CD4-positive, alpha-beta T cell (primary cell): ENCODE data around the gene ST3GAL3. TPM values are rescaled to one million over a fixed set of nuclear protein-coding genes. Genes with fewer than 3 reads are reported as not detected.

Source experiments
- ATAC-seq: fragments of 200-7000 bp; cut with Tn5 transposase; one replicate; pipeline ENCODE4 v1.10.0; 2022; ENCODE audit warnings: mild to moderate bottlenecking; ENCODE audit not compliant: poor library complexity
- CTCF ChIA-PET: fragments of 350-600 bp; sonication (Branson Sonifier 250); formaldehyde crosslinking; loops from one replicate; lab custom pipeline; 2021; ENCODE audit warnings: antibody characterized with exemption, inconsistent platforms; lab: Charles Lee
- POLR2A ChIA-PET: fragments of 350-600 bp; sonication (Branson Sonifier 250); formaldehyde crosslinking; loops from one replicate; lab custom pipeline; 2021; ENCODE audit warnings: antibody characterized with exemption, inconsistent platforms; lab: Charles Lee
- DNase-seq, 14 experiments: peaks; one replicate each; pipeline ENCODE4 v3.0.0-alpha.2; 2013 to 2020; ENCODE audit warnings: mixed read lengths in 2 of 14
- H3K27ac ChIP-seq, 2 donors: one replicate each; pipeline versions ENCODE4 v1.5.1 to v1.7.0; 2013; ENCODE audit warnings: low read length in 2 of 2, low read depth in 1 of 2, mild to moderate bottlenecking in 1 of 2
- H3K27me3 ChIP-seq, 2 experiments: 1 replicate in 1 of 2; 2 replicates in 1 of 2; pipeline versions ENCODE4 v1.6.1 to v1.7.0; 2013; ENCODE audit warnings: low read length in 2 of 2, control low read depth in 1 of 2, mild to moderate bottlenecking in 1 of 2, moderate library complexity in 1 of 2; ENCODE audit not compliant: insufficient read depth in 2 of 2, control insufficient read depth in 1 of 2
- H3K36me3 ChIP-seq: one replicate; pipeline ENCODE4 v1.6.1; 2013; ENCODE audit warnings: low read length, control low read depth; ENCODE audit not compliant: insufficient read depth
- H3K4me1 ChIP-seq: one replicate; pipeline ENCODE4 v1.6.1; 2013; ENCODE audit warnings: low read length, control low read depth; ENCODE audit not compliant: insufficient read depth
- H3K4me3 ChIP-seq: one replicate; pipeline ENCODE4 v1.5.1; 2013; ENCODE audit warnings: mild to moderate bottlenecking, low read length, moderate library complexity
- H3K9me3 ChIP-seq, 2 experiments: 1 replicate in 1 of 2; 2 replicates in 1 of 2; pipeline versions ENCODE4 v1.6.1 to v1.7.0; 2013; ENCODE audit warnings: low read length in 2 of 2, mild to moderate bottlenecking in 2 of 2, control low read depth in 1 of 2, moderate library complexity in 1 of 2; ENCODE audit not compliant: control insufficient read depth in 1 of 2, insufficient read depth in 1 of 2
- H3K27ac Mint-ChIP-seq: one replicate; pipeline ENCODE4 v1.8.0; 2020; ENCODE audit warnings: mixed read lengths
- H3K27me3 Mint-ChIP-seq: one replicate; pipeline ENCODE4 v1.8.0; 2021; ENCODE audit warnings: mixed read lengths
- H3K36me3 Mint-ChIP-seq: one replicate; pipeline ENCODE4 v1.8.0; 2021; ENCODE audit warnings: low read depth, mixed read lengths
- H3K4me1 Mint-ChIP-seq: one replicate; pipeline ENCODE4 v1.8.0; 2021; ENCODE audit warnings: low read depth, mixed read lengths
- H3K4me3 Mint-ChIP-seq: one replicate; pipeline ENCODE4 v1.8.0; 2020; ENCODE audit warnings: mild to moderate bottlenecking, mixed read lengths
- H3K9me3 Mint-ChIP-seq: one replicate; pipeline ENCODE4 v1.8.0; 2020; ENCODE audit warnings: mixed read lengths
- intact Hi-C, 2 experiments: fragments of 100-400 bp; cut with DNase I in 1 of 2; cut with micrococcal nuclease in 1 of 2; formaldehyde crosslinking; loops; one replicate each; pipeline versions ENCODE4 v1.15.1 to v1.9.0; 2023 to 2025; cut with DNase I, micrococcal nuclease
- total RNA-seq, 174 experiments: library from RNA in 2 of 174; stranded (reverse) in 2 of 174; gene quantifications; one replicate each; pipeline ENCODE4 v1.2.3 and lab custom pipeline; 2021 to 2026
- TF ChIP-seq, protein P1 (sequence below): fragments of 200-600 bp; IDR thresholded peaks from one replicate; pipeline ENCODE4 v1.8.0; 2022; ENCODE audit warnings: antibody characterized with exemption, mild to moderate bottlenecking

The ST3GAL3 gene
- total RNA-seq, 2 experiments from 2014 or later: 17.6 to 20.5 TPM

DNA sequence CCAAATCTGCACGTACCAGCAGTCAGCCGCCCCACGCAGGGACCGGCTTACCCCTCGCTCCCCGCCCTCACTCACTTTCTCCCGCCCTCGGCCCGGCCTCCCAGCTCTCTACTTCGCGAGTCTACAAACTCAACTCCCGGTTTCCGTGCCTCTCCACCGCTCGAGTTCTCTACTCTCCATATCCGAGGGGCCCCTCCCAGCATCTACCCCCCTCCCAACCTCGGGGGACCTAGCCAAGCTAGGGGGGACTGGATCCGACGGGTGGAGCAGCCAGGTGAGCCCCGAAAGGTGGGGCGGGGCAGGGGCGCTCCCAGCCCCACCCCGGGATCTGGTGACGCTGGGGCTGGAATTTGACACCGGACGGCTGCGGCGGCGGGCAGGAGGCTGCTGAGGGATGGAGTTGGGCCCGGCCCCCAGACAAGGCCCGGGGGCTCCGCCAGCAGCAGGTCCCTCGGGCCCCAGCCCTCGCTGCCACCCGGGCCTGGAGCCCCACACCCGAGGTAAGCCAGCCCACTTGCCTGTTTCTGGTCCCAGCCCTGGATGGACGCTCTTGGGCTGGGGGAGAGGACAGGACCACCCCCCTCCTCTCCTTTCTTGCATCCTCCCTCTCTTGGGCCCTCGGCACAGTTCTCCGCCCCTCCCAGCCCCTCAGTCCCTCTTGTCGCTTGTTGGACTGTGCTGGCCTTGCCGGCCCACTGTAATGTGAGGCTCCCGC, 226.2 kb downstream of the ST3GAL3 start, which contains the start of gene ARTN:
Gene ARTN, plus strand, starts transcription at position 416 of the 715 bp plus-strand sequence. CDS start 1,856 bp downstream, outside the sequence.
- intact Hi-C loops: loop anchor here (1.0 to 10.0 kb wide), 5 partner anchors 114 to 709 kb away; no protein-coding TSS in a partner anchor
- peaks cover 33% of the 10 kb centered on the region for H3K4me1 ChIP-seq
- CTCF ChIA-PET: interaction anchor here (1.9 to 3.3 kb wide), 4 partner anchors 13 to 170 kb away, joined by 6 to 24 read pairs (median 16); partner anchors contain the start of genes ATP6V0B and IPO13
- H3K36me3 Mint-ChIP-seq: no peaks in the 10 kb centered on the region
- peaks cover 35 to 41% of the 10 kb centered on the region in 2 experiments for H3K27me3 ChIP-seq
- H3K27me3 Mint-ChIP-seq: peaks cover 36% of the 10 kb centered on the region
- H3K27ac ChIP-seq: no peak within 1 kb of the TSS
- ATAC-seq (no peak), DNase-seq (no peak)
- no peak within 1 kb of the TSS for H3K27ac Mint-ChIP-seq
- TF ChIP-seq, protein P1, sequence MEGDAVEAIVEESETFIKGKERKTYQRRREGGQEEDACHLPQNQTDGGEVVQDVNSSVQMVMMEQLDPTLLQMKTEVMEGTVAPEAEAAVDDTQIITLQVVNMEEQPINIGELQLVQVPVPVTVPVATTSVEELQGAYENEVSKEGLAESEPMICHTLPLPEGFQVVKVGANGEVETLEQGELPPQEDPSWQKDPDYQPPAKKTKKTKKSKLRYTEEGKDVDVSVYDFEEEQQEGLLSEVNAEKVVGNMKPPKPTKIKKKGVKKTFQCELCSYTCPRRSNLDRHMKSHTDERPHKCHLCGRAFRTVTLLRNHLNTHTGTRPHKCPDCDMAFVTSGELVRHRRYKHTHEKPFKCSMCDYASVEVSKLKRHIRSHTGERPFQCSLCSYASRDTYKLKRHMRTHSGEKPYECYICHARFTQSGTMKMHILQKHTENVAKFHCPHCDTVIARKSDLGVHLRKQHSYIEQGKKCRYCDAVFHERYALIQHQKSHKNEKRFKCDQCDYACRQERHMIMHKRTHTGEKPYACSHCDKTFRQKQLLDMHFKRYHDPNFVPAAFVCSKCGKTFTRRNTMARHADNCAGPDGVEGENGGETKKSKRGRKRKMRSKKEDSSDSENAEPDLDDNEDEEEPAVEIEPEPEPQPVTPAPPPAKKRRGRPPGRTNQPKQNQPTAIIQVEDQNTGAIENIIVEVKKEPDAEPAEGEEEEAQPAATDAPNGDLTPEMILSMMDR: no peak
- POLR2A ChIA-PET: no interaction called here
- peaks cover 15% of the 10 kb centered on the region for H3K4me1 Mint-ChIP-seq
- peak within 1 kb of the TSS; percentile 5 for H3K4me3 ChIP-seq
- H3K4me3 Mint-ChIP-seq: peak within 1 kb of the TSS; percentile 48
- H3K9me3 ChIP-seq: peaks cover 0 to 12% of the 10 kb centered on the region in 2 experiments
- no peaks in the 10 kb centered on the region for H3K9me3 Mint-ChIP-seq
- H3K36me3 ChIP-seq: peaks cover 4% of the 10 kb centered on the region

DNA sequence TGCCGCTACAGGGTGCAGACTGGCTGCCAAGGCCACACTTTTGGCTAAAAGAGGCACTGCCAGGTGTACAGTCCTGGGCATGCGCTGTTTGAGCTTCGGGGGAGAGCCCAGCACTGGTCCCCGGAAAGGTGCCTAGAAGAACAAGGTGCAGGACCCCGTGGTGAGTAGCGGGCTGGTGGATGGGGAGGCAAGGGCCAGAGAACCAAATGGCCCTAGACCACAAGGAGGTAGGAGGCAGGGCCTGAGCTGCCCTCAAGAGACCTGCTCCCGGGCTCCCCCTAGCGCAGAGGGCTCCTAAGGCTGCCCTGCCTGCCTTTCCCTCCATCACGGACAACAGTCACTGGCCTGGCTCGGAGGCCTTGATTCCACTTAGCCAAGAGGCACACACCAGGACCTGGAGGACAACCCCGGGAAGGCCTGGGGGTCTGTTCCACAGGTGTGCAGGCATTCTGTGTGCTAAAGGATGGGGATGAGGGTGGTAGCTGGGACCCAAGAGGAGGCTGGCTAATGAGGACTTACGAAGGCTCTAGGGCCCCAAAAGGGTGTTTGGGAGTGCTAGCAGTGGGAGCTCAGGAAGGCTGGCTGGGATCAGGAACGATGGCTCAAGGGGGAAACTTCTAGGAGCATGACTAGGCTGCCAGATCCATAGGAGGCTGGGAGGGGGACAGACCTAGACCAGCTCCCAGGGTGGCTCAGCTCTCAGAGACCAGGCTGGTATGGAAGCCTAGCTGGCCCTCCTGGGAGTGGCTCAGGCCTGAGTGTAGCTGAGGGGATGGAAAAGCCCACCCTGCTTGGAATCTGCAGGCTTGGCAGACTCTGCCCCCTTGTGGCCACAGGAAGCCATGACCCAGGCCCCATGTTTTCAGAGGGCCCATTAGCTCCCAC, 227.0 kb downstream of the ST3GAL3 start:
- Histone ChIP-seq H3K4me3 (no peak overlapping the region), H3K27ac (no peak overlapping the region), H3K36me3 (peaks cover 4% of the 10 kb centered on the region), H3K4me1 (peaks cover 33% of the 10 kb centered on the region), H3K9me3 (peaks cover 0 to 12% of the 10 kb centered on the region in 2 experiments), H3K27me3 (peaks cover 35 to 41% of the 10 kb centered on the region in 2 experiments)
- H3K4me3 Mint-ChIP-seq: peak overlapping the region; percentile 48
- TF ChIP-seq, protein P1: peak; percentile 68
- peaks cover 36% of the 10 kb centered on the region for H3K27me3 Mint-ChIP-seq
- CTCF ChIA-PET: interaction anchor here (0.5 to 3.3 kb wide), 16 partner anchors 9 to 850 kb away, joined by 3 to 24 read pairs (median 5); partner anchors contain the start of genes ATP6V0B, CCDC24, IPO13 and SLC6A9
- peaks cover 15% of the 10 kb centered on the region for H3K4me1 Mint-ChIP-seq
- DNase-seq (peak in 13 of 14 experiments; percentile 18 to 69 (median 40)), ATAC-seq (peak; percentile 65)
- no peaks in the 10 kb centered on the region for H3K36me3 Mint-ChIP-seq
- H3K9me3 Mint-ChIP-seq: no peaks in the 10 kb centered on the region
- POLR2A ChIA-PET: interaction anchor here (1.6 kb wide), 1 partner anchor 36 kb away, joined by 4 read pairs; the partner anchor contains the start of gene DPH2
- intact Hi-C loops: loop anchor here (1.0 to 10.0 kb wide), 5 partner anchors 113 to 710 kb away; no protein-coding TSS in a partner anchor
- no peak overlapping the region for H3K27ac Mint-ChIP-seq

DNA sequence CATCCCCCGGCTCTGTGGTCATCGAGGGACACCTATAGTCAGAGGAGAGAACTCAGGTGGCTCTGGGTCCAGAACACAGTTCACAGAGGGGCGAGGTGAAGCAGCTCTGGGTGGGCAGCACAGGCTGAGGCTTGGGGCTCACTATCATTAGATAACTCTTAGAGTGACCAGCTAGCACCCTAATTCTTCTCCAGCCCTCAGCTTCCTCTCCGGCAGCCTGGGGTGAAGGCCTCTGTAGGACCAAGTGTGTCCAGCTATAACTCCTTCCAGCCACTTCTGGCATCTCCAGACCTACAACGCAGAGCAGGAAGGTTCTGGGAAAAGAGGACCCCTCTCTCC, 227.6 kb downstream of the ST3GAL3 start:
- ChIA-PET CTCF (interaction anchor here (0.5 to 3.3 kb wide), 16 partner anchors 9 to 851 kb away, joined by 3 to 24 read pairs (median 5); partner anchors contain the start of genes ATP6V0B, CCDC24, IPO13 and SLC6A9), POLR2A (interaction anchor here (1.6 kb wide), 1 partner anchor 35 kb away, joined by 4 read pairs; the partner anchor contains the start of gene DPH2)

More for the DNA sequence above, 227.6 kb downstream of the ST3GAL3 start:
- TF ChIP-seq, protein P1: no peak
- Histone ChIP-seq H3K4me1 (peaks cover 33% of the 10 kb centered on the region), H3K4me3 (no peak overlapping the region), H3K27me3 (peaks cover 35 to 41% of the 10 kb centered on the region in 2 experiments), H3K9me3 (peaks cover 0 to 12% of the 10 kb centered on the region in 2 experiments), H3K27ac (no peak overlapping the region), H3K36me3 (peaks cover 4% of the 10 kb centered on the region)
- ATAC-seq (no peak), DNase-seq (no peak)
- no peak overlapping the region for H3K27ac Mint-ChIP-seq
- no peak overlapping the region for H3K4me3 Mint-ChIP-seq
- H3K4me1 Mint-ChIP-seq: peaks cover 15% of the 10 kb centered on the region
- intact Hi-C loops: loop anchor here (1.0 to 10.0 kb wide), 5 partner anchors 112 to 710 kb away; no protein-coding TSS in a partner anchor
- H3K27me3 Mint-ChIP-seq: peaks cover 36% of the 10 kb centered on the region
- H3K9me3 Mint-ChIP-seq: no peaks in the 10 kb centered on the region
- no peaks in the 10 kb centered on the region for H3K36me3 Mint-ChIP-seq
